Mesendoderm (in vitro differentiated cells): ENCODE results near the gene MAP3K12.

ENCODE experiments used
- DNase-seq: peaks from one replicate; pipeline ENCODE4 v3.0.0; 2013
- H2AK5ac ChIP-seq: 2 replicates; pipeline ENCODE4 v1.6.1; 2013; ENCODE audit warnings: low read length, inconsistent platforms
- H2BK120ac ChIP-seq: 2 replicates; pipeline ENCODE4 v1.6.1; 2013; ENCODE audit warnings: low read depth, mild to moderate bottlenecking, low read length, moderate library complexity, mixed read lengths
- H2BK15ac ChIP-seq: replicated peaks from 2 replicates; pipeline ENCODE4 v1.6.1; 2013; ENCODE audit warnings: low read depth, mild to moderate bottlenecking, moderate library complexity
- H2BK5ac ChIP-seq: 2 replicates; pipeline ENCODE4 v1.6.1; 2013; ENCODE audit warnings: low read length, inconsistent platforms
- H3K18ac ChIP-seq: 2 replicates; pipeline ENCODE4 v1.6.1; 2013; ENCODE audit warnings: mild to moderate bottlenecking, low read length, mixed read lengths
- H3K23ac ChIP-seq: one replicate; pipeline ENCODE4 v1.6.1; 2013; ENCODE audit warnings: low read length
- H3K27ac ChIP-seq: 2 replicates; pipeline ENCODE4 v1.5.1; 2013; ENCODE audit warnings: low read depth, mild to moderate bottlenecking, inconsistent platforms, low read length, moderate library complexity
- H3K27me3 ChIP-seq: 2 replicates; pipeline ENCODE4 v1.6.1; 2013; ENCODE audit warnings: low read length, control low read depth, mild to moderate bottlenecking, inconsistent platforms; ENCODE audit not compliant: insufficient read depth, poor library complexity
- H3K36me3 ChIP-seq: 2 replicates; pipeline ENCODE4 v1.6.1; 2013; ENCODE audit warnings: low read length, inconsistent platforms; ENCODE audit not compliant: control insufficient read depth, insufficient read depth
- H3K4ac ChIP-seq: one replicate; pipeline ENCODE4 v1.6.1; 2013; ENCODE audit warnings: low read depth, mild to moderate bottlenecking, low read length, moderate library complexity
- H3K4me1 ChIP-seq: 2 replicates; pipeline ENCODE4 v1.6.1; 2013; ENCODE audit warnings: low read depth, low read length, inconsistent platforms; ENCODE audit not compliant: control insufficient read depth
- H3K4me2 ChIP-seq: 2 replicates; pipeline ENCODE4 v1.6.1; 2013; ENCODE audit warnings: low read length
- H3K4me3 ChIP-seq: 2 replicates; pipeline ENCODE4 v1.5.1; 2013; ENCODE audit warnings: mild to moderate bottlenecking, low read length
- H3K56ac ChIP-seq: one replicate; pipeline ENCODE4 v1.6.1; 2013; ENCODE audit warnings: low read length
- H3K79me1 ChIP-seq: 2 replicates; pipeline ENCODE4 v1.6.1; 2013; ENCODE audit warnings: low read length, inconsistent platforms
- H3K79me2 ChIP-seq: 2 replicates; pipeline ENCODE4 v1.6.1; 2013; ENCODE audit warnings: mild to moderate bottlenecking, low read length; ENCODE audit not compliant: control insufficient read depth, insufficient read depth
- H3K9ac ChIP-seq: 2 replicates; pipeline ENCODE4 v1.6.1; 2013; ENCODE audit warnings: low read length, inconsistent platforms
- H4K5ac ChIP-seq: one replicate; pipeline ENCODE4 v1.6.1; 2013; ENCODE audit warnings: low read length
- H4K8ac ChIP-seq: one replicate; pipeline ENCODE4 v1.6.1; 2013; ENCODE audit warnings: low read depth, mild to moderate bottlenecking, control low read depth, low read length, moderate library complexity
- WGBS: extraction: QIAGEN DNeasy Blood & Tissue Kit; methylation state at CpG from one replicate; pipeline ENCODE4 v1.1.7; 2013; ENCODE audit warnings: low lambda C conversion rate, missing lambda C conversion rate; ENCODE audit not compliant: insufficient coverage; ENCODE audit errors: extremely low coverage; 5-methylcytosine and 5-hydroxymethylcytosine counted together

Gene MAP3K12

DNA sequence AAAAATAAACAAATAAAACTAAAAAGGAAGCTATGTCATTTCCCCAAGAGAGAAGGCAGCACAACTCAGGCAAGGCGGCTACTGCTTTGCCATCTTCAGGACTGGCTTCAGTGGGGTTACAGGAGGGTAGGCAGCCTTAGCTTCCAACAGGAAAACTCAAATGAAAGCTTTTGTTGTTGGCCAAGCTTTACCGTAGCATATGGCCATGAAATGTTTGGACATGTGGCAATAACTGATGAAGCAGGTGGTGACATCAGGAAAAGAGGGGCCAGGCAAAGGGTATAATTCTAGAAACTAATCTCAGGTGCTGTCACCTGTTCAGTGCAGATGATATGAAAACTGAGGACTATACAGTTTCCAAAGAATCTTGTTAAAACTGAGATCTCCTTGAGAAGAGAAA, 30.8 kb upstream of the MAP3K12 start:
- Histone ChIP-seq H3K79me1 (no peaks in the 10 kb centered on the region), H3K18ac (no peak overlapping the region), H3K4me2 (no peak overlapping the region), H3K4ac (no peak overlapping the region), H3K27ac (no peak overlapping the region), H4K8ac (no peak overlapping the region), H2BK15ac (no peak overlapping the region), H3K27me3 (no peaks in the 10 kb centered on the region), H2BK5ac (no peak overlapping the region), H3K79me2 (no peaks in the 10 kb centered on the region), H3K56ac (no peak overlapping the region), H3K4me3 (no peak overlapping the region), H3K4me1 (no peaks in the 10 kb centered on the region), H4K5ac (no peak overlapping the region), H3K36me3 (peaks cover 8% of the 10 kb centered on the region), H3K9ac (no peak overlapping the region), H2AK5ac (no peak overlapping the region), H3K23ac (no peak overlapping the region), H2BK120ac (no peak overlapping the region)
- no CpG with 5 or more reads among the region's 2 CpGs for WGBS
- no peak for DNase-seq

DNA sequence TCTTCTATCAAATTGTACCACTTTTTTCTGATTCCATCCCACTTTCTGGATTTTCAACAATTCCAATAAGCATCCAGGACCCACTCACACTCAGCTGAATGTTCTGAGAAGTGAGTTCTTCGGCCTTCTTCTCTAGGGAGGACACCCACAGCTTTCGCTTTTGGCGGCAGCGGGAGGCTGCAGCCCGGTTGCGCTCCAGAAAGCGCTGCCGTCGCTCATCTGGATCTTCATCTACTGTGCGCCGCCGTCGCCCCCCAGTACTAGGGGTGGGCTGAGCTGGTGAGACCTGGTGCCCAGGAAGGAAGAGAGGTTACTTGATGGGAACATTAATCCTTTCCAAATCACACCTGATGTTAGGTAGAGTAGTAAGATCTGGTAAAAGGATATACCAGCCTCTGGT, 25.2 kb upstream of the MAP3K12 start:
- H2BK120ac ChIP-seq: no peak overlapping the region
- H3K79me2 ChIP-seq: no peaks in the 10 kb centered on the region
- no peak overlapping the region for H3K18ac ChIP-seq
- H3K4ac ChIP-seq: no peak overlapping the region
- no peak overlapping the region for H4K8ac ChIP-seq
- no peak overlapping the region for H3K4me3 ChIP-seq
- H3K79me1 ChIP-seq: no peaks in the 10 kb centered on the region
- H2BK5ac ChIP-seq: no peak overlapping the region
- H3K9ac ChIP-seq: no peak overlapping the region
- no peak overlapping the region for H3K4me2 ChIP-seq
- H3K27ac ChIP-seq: no peak overlapping the region
- no peak overlapping the region for H2AK5ac ChIP-seq
- H3K4me1 ChIP-seq: no peaks in the 10 kb centered on the region
- DNase-seq: no peak
- H3K27me3 ChIP-seq: no peaks in the 10 kb centered on the region
- H4K5ac ChIP-seq: no peak overlapping the region
- no peak overlapping the region for H3K56ac ChIP-seq
- H2BK15ac ChIP-seq: no peak overlapping the region
- H3K23ac ChIP-seq: no peak overlapping the region
- no CpG with 5 or more reads among the region's 13 CpGs for WGBS
- H3K36me3 ChIP-seq: no peaks in the 10 kb centered on the region

DNA sequence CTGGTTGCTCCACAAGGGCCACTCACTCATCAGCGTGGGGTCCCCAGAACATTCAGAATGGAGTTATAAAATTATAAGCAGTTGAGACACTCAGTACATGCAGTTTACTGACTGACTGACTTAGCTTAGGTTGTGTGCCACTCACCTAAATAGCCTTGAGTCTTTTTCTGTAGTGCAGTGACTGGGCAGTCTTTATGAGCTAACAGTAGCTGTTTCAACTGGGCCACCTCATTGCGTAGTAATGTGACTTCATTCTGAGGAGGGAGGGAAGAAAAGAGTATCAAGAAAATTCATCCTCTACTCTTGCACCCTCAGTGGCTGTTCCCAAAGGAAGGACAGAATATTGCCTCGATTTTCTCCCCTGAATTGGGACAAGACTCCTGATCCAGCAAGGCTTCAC, 23.9 kb upstream of the MAP3K12 start:
- H3K9ac ChIP-seq: no peak overlapping the region
- no peak overlapping the region for H2BK15ac ChIP-seq
- no CpG with 5 or more reads among the region's 3 CpGs for WGBS
- H4K8ac ChIP-seq: no peak overlapping the region
- no peak overlapping the region for H3K4ac ChIP-seq
- no peak overlapping the region for H3K18ac ChIP-seq
- no peak for DNase-seq
- H3K23ac ChIP-seq: no peak overlapping the region
- H3K36me3 ChIP-seq: no peaks in the 10 kb centered on the region
- no peak overlapping the region for H2BK120ac ChIP-seq
- no peak overlapping the region for H3K4me2 ChIP-seq
- H3K4me3 ChIP-seq: no peak overlapping the region
- H3K4me1 ChIP-seq: no peaks in the 10 kb centered on the region
- no peaks in the 10 kb centered on the region for H3K79me2 ChIP-seq
- H4K5ac ChIP-seq: no peak overlapping the region
- no peak overlapping the region for H3K27ac ChIP-seq
- no peaks in the 10 kb centered on the region for H3K27me3 ChIP-seq
- H3K79me1 ChIP-seq: no peaks in the 10 kb centered on the region
- H3K56ac ChIP-seq: no peak overlapping the region
- H2AK5ac ChIP-seq: no peak overlapping the region
- H2BK5ac ChIP-seq: no peak overlapping the region

DNA sequence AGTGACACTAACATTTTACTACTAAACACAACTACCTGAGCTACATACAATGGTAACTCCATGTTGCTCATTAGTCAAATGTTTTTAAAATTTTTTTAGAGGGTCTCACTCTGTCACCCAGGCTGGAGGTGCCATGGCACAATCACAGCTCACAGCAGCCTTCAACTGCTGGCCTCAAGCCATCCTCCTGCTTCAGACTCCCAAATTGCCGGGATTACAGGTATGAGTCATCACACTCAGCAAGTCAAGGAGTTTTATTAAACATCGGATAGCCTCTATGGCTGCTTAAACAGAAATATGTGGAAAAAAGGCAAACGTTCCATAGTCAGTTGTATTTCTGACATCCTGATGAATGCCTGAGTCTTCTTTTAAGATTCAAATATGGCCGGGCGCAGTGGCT, 19.1 kb upstream of the MAP3K12 start:
- no peak overlapping the region for H4K8ac ChIP-seq
- H3K79me2 ChIP-seq: no peaks in the 10 kb centered on the region
- no peaks in the 10 kb centered on the region for H3K27me3 ChIP-seq
- H3K4me2 ChIP-seq: no peak overlapping the region
- H3K36me3 ChIP-seq: peaks cover 1% of the 10 kb centered on the region
- no peak overlapping the region for H2AK5ac ChIP-seq
- no peak overlapping the region for H2BK5ac ChIP-seq
- H3K23ac ChIP-seq: no peak overlapping the region
- WGBS: no CpG with 5 or more reads among the region's 5 CpGs
- no peak overlapping the region for H3K9ac ChIP-seq
- no peaks in the 10 kb centered on the region for H3K4me1 ChIP-seq
- H3K4me3 ChIP-seq: no peak overlapping the region
- no peaks in the 10 kb centered on the region for H3K79me1 ChIP-seq
- no peak overlapping the region for H3K56ac ChIP-seq
- DNase-seq: no peak
- H4K5ac ChIP-seq: no peak overlapping the region
- no peak overlapping the region for H3K27ac ChIP-seq
- no peak overlapping the region for H3K18ac ChIP-seq
- H3K4ac ChIP-seq: no peak overlapping the region
- no peak overlapping the region for H2BK15ac ChIP-seq
- no peak overlapping the region for H2BK120ac ChIP-seq

DNA sequence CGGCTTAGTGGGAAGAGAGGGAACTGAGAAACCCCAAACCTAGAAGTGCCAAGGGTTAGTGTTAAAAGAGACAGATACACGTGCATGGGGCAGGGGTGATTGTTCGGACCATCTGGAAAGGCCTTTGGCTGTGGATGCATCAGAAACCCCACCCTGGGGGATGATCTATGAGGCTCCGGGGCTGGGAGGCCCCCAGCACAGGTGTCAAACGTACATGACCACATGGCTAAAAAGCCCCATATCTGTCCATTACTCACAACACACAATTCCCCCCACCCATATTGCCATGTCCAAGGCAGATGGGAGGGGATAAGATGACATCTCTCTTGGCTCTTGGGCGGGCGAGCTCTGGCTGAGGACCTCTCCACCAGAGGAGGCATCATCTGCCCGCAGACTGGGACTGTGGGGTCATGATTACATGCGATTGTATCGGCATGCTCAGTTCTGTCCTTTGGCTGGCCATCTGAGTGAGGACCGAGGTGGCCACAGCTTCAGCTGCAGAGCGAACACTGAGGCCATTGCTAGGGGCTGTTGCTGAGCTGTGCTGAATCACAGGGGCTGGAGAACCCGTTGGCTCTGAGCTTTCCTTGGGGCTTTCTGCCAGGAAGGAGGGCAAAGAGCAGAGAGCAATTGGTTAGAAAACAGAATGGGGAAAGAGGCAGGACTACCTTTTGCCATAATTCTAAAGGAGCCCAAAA, 17.6 kb upstream of the MAP3K12 start:
- H2BK15ac ChIP-seq: no peak overlapping the region
- no peaks in the 10 kb centered on the region for H3K27me3 ChIP-seq
- H3K56ac ChIP-seq: no peak overlapping the region
- H3K9ac ChIP-seq: no peak overlapping the region
- H4K5ac ChIP-seq: no peak overlapping the region
- H4K8ac ChIP-seq: no peak overlapping the region
- H3K23ac ChIP-seq: no peak overlapping the region
- H3K36me3 ChIP-seq: peaks cover 1% of the 10 kb centered on the region
- H3K4ac ChIP-seq: no peak overlapping the region
- H3K79me1 ChIP-seq: no peaks in the 10 kb centered on the region
- no peak overlapping the region for H2AK5ac ChIP-seq
- DNase-seq: no peak
- H3K4me2 ChIP-seq: no peak overlapping the region
- no peak overlapping the region for H2BK120ac ChIP-seq
- no CpG with 5 or more reads among the region's 13 CpGs for WGBS
- H3K18ac ChIP-seq: no peak overlapping the region
- H3K4me3 ChIP-seq: no peak overlapping the region
- H3K79me2 ChIP-seq: no peaks in the 10 kb centered on the region
- H2BK5ac ChIP-seq: no peak overlapping the region
- H3K4me1 ChIP-seq: no peaks in the 10 kb centered on the region
- no peak overlapping the region for H3K27ac ChIP-seq

DNA sequence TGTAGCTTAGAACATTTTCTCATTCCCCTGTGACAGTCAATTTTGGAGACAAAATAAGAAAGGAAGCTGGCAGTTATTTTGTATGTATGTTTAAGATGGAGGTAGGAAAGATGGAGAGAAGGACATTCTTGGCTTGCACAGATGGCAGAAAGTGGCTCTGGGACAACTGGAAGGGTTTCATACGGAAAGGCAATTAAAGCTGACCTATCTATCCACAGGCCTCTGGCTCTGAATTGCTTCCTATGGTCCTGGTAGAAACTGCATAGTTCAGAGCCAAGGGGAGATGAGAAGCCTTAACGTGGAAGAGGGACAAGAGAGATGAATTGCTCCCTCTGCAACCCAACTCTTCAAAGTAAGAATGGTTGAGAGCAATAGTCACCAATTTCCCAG, 16.0 kb upstream of the MAP3K12 start:
- Histone ChIP-seq H3K18ac (no peak overlapping the region), H3K4me3 (no peak overlapping the region), H3K27me3 (no peaks in the 10 kb centered on the region), H4K5ac (no peak overlapping the region), H3K79me1 (no peaks in the 10 kb centered on the region), H3K56ac (no peak overlapping the region), H3K23ac (no peak overlapping the region), H3K79me2 (no peaks in the 10 kb centered on the region), H3K4ac (no peak overlapping the region), H2BK15ac (no peak overlapping the region), H3K36me3 (peaks cover 1% of the 10 kb centered on the region), H2AK5ac (no peak overlapping the region), H3K4me2 (no peak overlapping the region), H3K27ac (no peak overlapping the region), H2BK120ac (no peak overlapping the region), H4K8ac (no peak overlapping the region), H3K9ac (no peak overlapping the region), H2BK5ac (no peak overlapping the region), H3K4me1 (no peaks in the 10 kb centered on the region)
- DNase-seq: no peak
- no CpG with 5 or more reads among the region's 2 CpGs for WGBS
